Gastroesophageal sphincter (tissue), 4 donors: Measurements from ENCODE around the gene IFT52. TPM values are rescaled to one million over a fixed set of nuclear protein-coding genes. Genes with fewer than 3 reads are reported as not detected.

Experiments used
- ATAC-seq: fragments of 150-250 bp; one replicate; pipeline ENCODE4 v1.9.1; 2016; ENCODE audit warnings: mild to moderate bottlenecking, moderate library complexity
- H3K27ac ChIP-seq, 4 donors: fragments of 200-600 bp; sonication (generic) in 3 of 4; 1 replicate in 3 of 4; 2 replicates in 1 of 4; pipeline ENCODE4 v1.5.1; 2016 to 2019
- H3K27me3 ChIP-seq: fragments of 200-600 bp; sonication (generic); one replicate; pipeline ENCODE4 v1.5.1; 2019
- H3K36me3 ChIP-seq, 2 donors: fragments of 200-600 bp; sonication (generic); one replicate each; pipeline ENCODE4 v1.5.1; 2019; ENCODE audit warnings: control low read depth in 1 of 2
- H3K4me1 ChIP-seq, 3 donors: fragments of 200-600 bp; sonication (generic); 1 replicate in 2 of 3; 2 replicates in 1 of 3; pipeline ENCODE4 v1.5.1; 2016 to 2019; ENCODE audit warnings: control low read depth in 2 of 3
- H3K4me3 ChIP-seq, 2 donors: fragments of 200-600 bp; sonication (generic); one replicate each; pipeline ENCODE4 v1.5.1; 2019; ENCODE audit warnings: mild to moderate bottlenecking in 1 of 2, moderate library complexity in 1 of 2
- H3K9me3 ChIP-seq, 3 donors: fragments of 200-600 bp; sonication (generic); one replicate each; pipeline ENCODE4 v1.5.1; 2017 to 2019; ENCODE audit warnings: control low read depth in 2 of 3
- CTCF ChIP-seq, 4 experiments: fragments of 200-600 bp in 2 of 4; fragments of 450-650 bp in 2 of 4; sonication (generic) in 1 of 4; IDR thresholded peaks; one replicate each; pipeline ENCODE4 v1.5.1; 2017 to 2019; ENCODE audit warnings: antibody characterized with exemption in 4 of 4, mild to moderate bottlenecking in 2 of 4, moderate library complexity in 2 of 4
- EP300 ChIP-seq: sonication (generic); formaldehyde crosslinking; IDR thresholded peaks from one replicate; pipeline ENCODE4 v1.6.1; 2017; ENCODE audit warnings: antibody characterized with exemption, mild to moderate bottlenecking
- POLR2A ChIP-seq, 2 donors: fragments of 450-650 bp; IDR thresholded peaks; one replicate each; pipeline ENCODE4 v1.6.1; 2017; ENCODE audit warnings: antibody characterized with exemption in 2 of 2, mild to moderate bottlenecking in 2 of 2, moderate library complexity in 1 of 2
- POLR2AphosphoS5 ChIP-seq: sonication (generic); formaldehyde crosslinking; IDR thresholded peaks from one replicate; pipeline ENCODE4 v1.6.1; 2017; ENCODE audit warnings: antibody characterized with exemption
- WGBS, 2 donors: methylation state at CpG; one replicate each; pipeline ENCODE4 v1.1.5; 2018; ENCODE audit warnings: low coverage in 1 of 2; 5-methylcytosine and 5-hydroxymethylcytosine counted together
- total RNA-seq, 4 donors: library from RNA; depleted of rRNA; stranded (reverse); fragments of >200 nt; gene quantifications; one replicate each; pipeline ENCODE4 v1.1.0, GENCODE V29; 2016

Gene IFT52
- total RNA-seq, 4 donors from 2014 or later = 13.6 to 22.1 (median 16.7) TPM

DNA sequence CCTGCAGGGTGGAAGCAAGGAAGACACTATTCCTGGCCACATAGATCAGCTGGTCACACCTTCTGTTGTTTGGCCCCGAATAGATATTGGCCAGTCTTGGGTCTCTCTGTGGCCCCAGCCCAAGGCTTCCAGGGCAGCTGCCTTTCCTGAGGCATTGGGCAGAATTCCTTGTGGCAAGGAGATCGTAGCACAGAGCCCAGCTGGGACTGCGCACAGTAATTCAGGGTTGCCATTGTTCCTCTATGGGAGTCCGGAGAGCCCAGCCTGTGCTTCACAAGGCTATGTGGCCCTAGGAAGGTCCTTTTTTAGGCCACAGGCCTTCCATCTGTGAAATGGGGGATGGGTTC lies 25.0 kb upstream of the IFT52 start:
- TF ChIP-seq EP300 (no peak), POLR2AphosphoS5 (no peak), CTCF (IDR thresholded peaks at IDR 0.05) (no peak), POLR2A (IDR thresholded peaks at IDR 0.05) (no peak)
- WGBS, 2 donors = 100% methylated on average over 1 of the region's 4 CpGs; no CpG with 5 or more reads in 1 of the 2 donors
- Histone ChIP-seq H3K4me1 (no peaks in the 10 kb centered on the region), H3K27ac (no peak overlapping the region), H3K36me3 (no peaks in the 10 kb centered on the region), H3K4me3 (no peak overlapping the region), H3K27me3 (no peaks in the 10 kb centered on the region), H3K9me3 (no peaks in the 10 kb centered on the region)
- no peak for ATAC-seq

GRCh38 chr20:43567477-43567876 lies 23.3 kb upstream of the IFT52 start:
- Histone ChIP-seq H3K27ac (no peak overlapping the region), H3K36me3 (no peaks in the 10 kb centered on the region), H3K9me3 (no peaks in the 10 kb centered on the region), H3K4me3 (no peak overlapping the region), H3K4me1 (no peaks in the 10 kb centered on the region), H3K27me3 (no peaks in the 10 kb centered on the region)
- no peak for ATAC-seq
- TF ChIP-seq POLR2AphosphoS5 = no peak
- TF ChIP-seq EP300 = no peak
- TF ChIP-seq CTCF (IDR thresholded peaks at IDR 0.05) = no peak
- TF ChIP-seq POLR2A (IDR thresholded peaks at IDR 0.05) = no peak
- 93% methylated on average over 4 of the region's 9 CpGs; no CpG with 5 or more reads in 1 of the 2 donors for WGBS, 2 donors

DNA sequence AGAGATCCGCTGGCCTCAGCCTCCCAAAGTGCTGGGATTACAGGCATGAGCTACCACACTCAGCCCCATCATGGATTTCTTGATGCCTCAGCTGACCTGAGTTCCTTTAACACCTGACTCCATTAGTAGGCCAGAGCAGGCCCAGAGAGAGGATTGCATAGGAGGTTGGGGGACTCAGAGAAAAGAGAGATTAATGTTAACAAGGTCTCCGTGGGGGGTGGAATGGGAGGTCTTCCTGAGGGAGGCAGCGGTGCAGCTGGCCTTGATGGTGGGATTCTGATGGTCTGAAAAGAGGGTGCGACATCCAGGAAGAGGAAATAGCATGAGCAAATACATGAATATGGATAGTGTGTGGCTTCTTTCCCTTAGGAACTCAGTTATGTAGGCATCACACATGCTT lies 22.0 kb upstream of the IFT52 start:
- TF ChIP-seq EP300 = no peak
- Histone ChIP-seq H3K27ac (no peak overlapping the region), H3K9me3 (no peaks in the 10 kb centered on the region), H3K36me3 (no peaks in the 10 kb centered on the region), H3K27me3 (no peaks in the 10 kb centered on the region), H3K4me1 (no peaks in the 10 kb centered on the region), H3K4me3 (no peak overlapping the region)
- WGBS, 2 donors = 69 to 89% methylated on average over 2 to 3 of the region's 4 CpGs
- no peak for ATAC-seq

GRCh38 chr20:43569282-43569681 lies 21.5 kb upstream of the IFT52 start:
- Histone ChIP-seq H3K4me1 (no peaks in the 10 kb centered on the region), H3K27me3 (no peaks in the 10 kb centered on the region), H3K27ac (no peak overlapping the region), H3K4me3 (no peak overlapping the region), H3K9me3 (no peaks in the 10 kb centered on the region), H3K36me3 (no peaks in the 10 kb centered on the region)
- 82 to 100% methylated on average over 2 to 9 of the region's 10 CpGs for WGBS, 2 donors
- ATAC-seq = no peak
- TF ChIP-seq CTCF (IDR thresholded peaks at IDR 0.05) (no peak), POLR2A (IDR thresholded peaks at IDR 0.05) (no peak), POLR2AphosphoS5 (no peak), EP300 (no peak)

DNA sequence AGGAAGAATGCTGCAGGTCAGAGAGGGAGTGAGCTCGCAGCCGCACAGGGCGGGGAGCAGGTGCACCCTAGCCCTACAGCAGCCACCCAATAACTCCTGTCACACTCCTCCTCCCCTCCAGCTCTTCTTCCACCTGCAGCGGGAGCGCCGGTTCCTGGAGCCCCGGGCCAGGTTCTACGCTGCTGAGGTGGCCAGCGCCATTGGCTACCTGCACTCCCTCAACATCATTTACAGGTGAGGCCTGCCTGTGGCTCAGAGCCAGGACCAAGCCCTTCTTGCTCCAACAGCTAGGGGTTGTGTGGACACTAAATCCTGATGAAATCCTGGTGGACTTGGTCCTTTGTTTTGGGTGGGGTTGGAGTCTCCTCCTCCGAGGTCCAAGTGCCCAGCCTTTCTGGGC lies 20.2 kb upstream of the IFT52 start:
- Histone ChIP-seq H3K9me3 (no peaks in the 10 kb centered on the region), H3K4me1 (no peaks in the 10 kb centered on the region), H3K36me3 (no peaks in the 10 kb centered on the region), H3K27me3 (no peaks in the 10 kb centered on the region), H3K4me3 (no peak overlapping the region), H3K27ac (no peak overlapping the region)
- no peak for TF ChIP-seq CTCF (IDR thresholded peaks at IDR 0.05)
- no peak for TF ChIP-seq POLR2AphosphoS5
- no peak for TF ChIP-seq EP300
- no peak for TF ChIP-seq POLR2A (IDR thresholded peaks at IDR 0.05)
- ATAC-seq = no peak
- 84% methylated on average over 9 of the region's 10 CpGs; no CpG with 5 or more reads in 1 of the 2 donors for WGBS, 2 donors
